Sciatic nerve (tissue), 1 donor: ENCODE measurements around the gene BCL2A1. TPM values are rescaled to one million over a fixed set of nuclear protein-coding genes. Genes with fewer than 3 reads are reported as not detected.

ENCODE experiments used
- total RNA-seq: library from RNA; stranded (reverse); fragmentation: NEBNext Ultra II Directional; extraction: Animal tissue kit (Norgen Biotek cat#: 25700); gene quantifications from one replicate; pipeline ENCODE4 v1.2.1, GENCODE V29; 2021
- donor health status: DM: no; HTN: no; CAD: no.

Gene BCL2A1
- total RNA-seq, 1 donor from 2014 or later, result 11.6 TPM

Other genes starting within 250 kb of the BCL2A1 start
- gene MTHFS, start 74.2 kb downstream of the BCL2A1 start, total RNA-seq, result 18.7 TPM
- 85.3 TPM for gene ZFAND6, start 88.5 kb upstream of the BCL2A1 start, total RNA-seq
- gene FAH, start 181.8 kb upstream of the BCL2A1 start, total RNA-seq, result 21.0 TPM